HCT116 (cell line): Measurements from ENCODE around the gene NACC1.

Experiments
- EGR1 ChIP-seq: IDR thresholded peaks from 2 replicates; pipeline ENCODE4 v1.6.1; 2012; ENCODE audit warnings: low read depth
- EZH2 ChIP-seq: fragments of 200-600 bp; sonication (generic); IDR thresholded peaks from 2 replicates; pipeline ENCODE4 v1.6.1; 2017; ENCODE audit warnings: antibody characterized with exemption, mixed run types
- EZH2phosphoT487 ChIP-seq: fragments of 200-600 bp; IDR thresholded peaks from 2 replicates; pipeline ENCODE4 v1.6.1; 2018; ENCODE audit warnings: antibody characterized with exemption, borderline replicate concordance
- POLR2A ChIP-seq: IDR thresholded peaks from 2 replicates; pipeline ENCODE4 v1.7.0; 2011; ENCODE audit warnings: borderline replicate concordance; ENCODE audit not compliant: insufficient read depth, insufficient read length; ENCODE audit errors: extremely low read depth
- POLR2AphosphoS5 ChIP-seq: IDR thresholded peaks from 2 replicates; pipeline ENCODE4 v1.6.1; 2011; ENCODE audit warnings: mild to moderate bottlenecking, low read depth, low read length, moderate library complexity
- RAD21 ChIP-seq: IDR thresholded peaks from 2 replicates; pipeline ENCODE4 v1.6.1; 2012; ENCODE audit warnings: low read depth, mild to moderate bottlenecking
- SP1 ChIP-seq: IDR thresholded peaks from 2 replicates; pipeline ENCODE4 v1.6.1; 2012; ENCODE audit warnings: low read depth
- TCF7L2 ChIP-seq: IDR thresholded peaks from 2 replicates; pipeline ENCODE4 v1.7.0; 2011; ENCODE audit warnings: borderline replicate concordance, inconsistent platforms; ENCODE audit not compliant: insufficient read depth, insufficient read length; ENCODE audit errors: extremely low read depth
- YY1 ChIP-seq: IDR thresholded peaks from 2 replicates; pipeline ENCODE4 v1.6.1; 2011; ENCODE audit warnings: low read length, low read depth, moderate library complexity, mild to moderate bottlenecking; ENCODE audit not compliant: insufficient replicate concordance; ENCODE audit errors: extremely low read depth
- ZNF274 ChIP-seq: fragments of 200-500 bp; sonication (Bioruptor generic); IDR thresholded peaks from 2 replicates; pipeline ENCODE4 v1.6.1; 2014; ENCODE audit warnings: mild to moderate bottlenecking, low read depth, low read length, inconsistent platforms
- TF ChIP-seq, protein P1 (sequence below): IDR thresholded peaks from 2 replicates; pipeline ENCODE4 v1.6.1; 2012; ENCODE audit warnings: low read depth
- TF ChIP-seq, protein P2 (sequence below), 3 experiments: fragments of 200-600 bp in 1 of 3; sonication (generic) in 1 of 3; IDR thresholded peaks in 2 of 3; conservative IDR thresholded peaks in 1 of 3; 2 replicates each; pipeline ENCODE4 v1.5.1; 2012 to 2017; ENCODE audit warnings: low read depth in 2 of 3, low read length in 2 of 3, antibody characterized with exemption in 1 of 3, borderline replicate concordance in 1 of 3, control low read depth in 1 of 3, mild to moderate bottlenecking in 1 of 3, mixed read lengths in 1 of 3, mixed run types in 1 of 3, moderate library complexity in 1 of 3; ENCODE audit not compliant: insufficient read depth in 1 of 3
- TF ChIP-seq, protein P3 (sequence below): IDR thresholded peaks from 2 replicates; pipeline ENCODE4 v1.6.1; 2012
- TF ChIP-seq, protein P4 (sequence below): IDR thresholded peaks from 2 replicates; pipeline ENCODE4 v1.6.1; 2012

DNA sequence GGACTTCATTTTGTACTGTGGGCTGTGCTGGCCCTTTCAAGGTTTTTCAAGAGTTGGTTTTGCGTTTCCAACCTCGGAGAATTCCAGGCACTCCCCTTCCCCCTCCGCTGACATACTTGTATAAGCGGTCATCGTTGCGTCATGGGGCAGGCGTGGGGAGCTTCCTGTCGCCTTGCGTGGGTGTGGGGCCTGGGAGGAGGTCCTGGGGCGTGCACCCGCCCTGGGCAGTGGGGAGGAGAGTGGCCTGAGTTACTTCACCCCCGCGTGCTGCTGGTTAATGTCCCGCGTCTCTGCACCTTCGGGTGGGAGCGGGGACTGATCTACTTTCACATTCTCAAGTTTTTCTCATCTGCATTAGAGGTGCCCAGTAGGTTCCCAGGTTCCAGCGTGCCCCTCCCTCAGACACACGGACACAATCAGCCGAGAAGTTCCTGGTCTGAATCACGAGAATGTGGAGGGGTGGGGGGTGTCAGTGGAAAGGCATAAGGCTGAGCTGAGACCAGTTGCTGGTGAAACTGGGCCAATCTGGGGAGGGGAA, 36.2 kb downstream of the NACC1 start:
- TF ChIP-seq, protein P1, sequence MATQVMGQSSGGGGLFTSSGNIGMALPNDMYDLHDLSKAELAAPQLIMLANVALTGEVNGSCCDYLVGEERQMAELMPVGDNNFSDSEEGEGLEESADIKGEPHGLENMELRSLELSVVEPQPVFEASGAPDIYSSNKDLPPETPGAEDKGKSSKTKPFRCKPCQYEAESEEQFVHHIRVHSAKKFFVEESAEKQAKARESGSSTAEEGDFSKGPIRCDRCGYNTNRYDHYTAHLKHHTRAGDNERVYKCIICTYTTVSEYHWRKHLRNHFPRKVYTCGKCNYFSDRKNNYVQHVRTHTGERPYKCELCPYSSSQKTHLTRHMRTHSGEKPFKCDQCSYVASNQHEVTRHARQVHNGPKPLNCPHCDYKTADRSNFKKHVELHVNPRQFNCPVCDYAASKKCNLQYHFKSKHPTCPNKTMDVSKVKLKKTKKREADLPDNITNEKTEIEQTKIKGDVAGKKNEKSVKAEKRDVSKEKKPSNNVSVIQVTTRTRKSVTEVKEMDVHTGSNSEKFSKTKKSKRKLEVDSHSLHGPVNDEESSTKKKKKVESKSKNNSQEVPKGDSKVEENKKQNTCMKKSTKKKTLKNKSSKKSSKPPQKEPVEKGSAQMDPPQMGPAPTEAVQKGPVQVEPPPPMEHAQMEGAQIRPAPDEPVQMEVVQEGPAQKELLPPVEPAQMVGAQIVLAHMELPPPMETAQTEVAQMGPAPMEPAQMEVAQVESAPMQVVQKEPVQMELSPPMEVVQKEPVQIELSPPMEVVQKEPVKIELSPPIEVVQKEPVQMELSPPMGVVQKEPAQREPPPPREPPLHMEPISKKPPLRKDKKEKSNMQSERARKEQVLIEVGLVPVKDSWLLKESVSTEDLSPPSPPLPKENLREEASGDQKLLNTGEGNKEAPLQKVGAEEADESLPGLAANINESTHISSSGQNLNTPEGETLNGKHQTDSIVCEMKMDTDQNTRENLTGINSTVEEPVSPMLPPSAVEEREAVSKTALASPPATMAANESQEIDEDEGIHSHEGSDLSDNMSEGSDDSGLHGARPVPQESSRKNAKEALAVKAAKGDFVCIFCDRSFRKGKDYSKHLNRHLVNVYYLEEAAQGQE: no peak
- TF ChIP-seq ZNF274 (no peak), YY1 (no peak), POLR2AphosphoS5 (peak; percentile 12), POLR2A (peak; percentile 8), SP1 (no peak), TCF7L2 (no peak), RAD21 (no peak), EZH2phosphoT487 (no peak), EZH2 (no peak), EGR1 (no peak)
- TF ChIP-seq, protein P2, sequence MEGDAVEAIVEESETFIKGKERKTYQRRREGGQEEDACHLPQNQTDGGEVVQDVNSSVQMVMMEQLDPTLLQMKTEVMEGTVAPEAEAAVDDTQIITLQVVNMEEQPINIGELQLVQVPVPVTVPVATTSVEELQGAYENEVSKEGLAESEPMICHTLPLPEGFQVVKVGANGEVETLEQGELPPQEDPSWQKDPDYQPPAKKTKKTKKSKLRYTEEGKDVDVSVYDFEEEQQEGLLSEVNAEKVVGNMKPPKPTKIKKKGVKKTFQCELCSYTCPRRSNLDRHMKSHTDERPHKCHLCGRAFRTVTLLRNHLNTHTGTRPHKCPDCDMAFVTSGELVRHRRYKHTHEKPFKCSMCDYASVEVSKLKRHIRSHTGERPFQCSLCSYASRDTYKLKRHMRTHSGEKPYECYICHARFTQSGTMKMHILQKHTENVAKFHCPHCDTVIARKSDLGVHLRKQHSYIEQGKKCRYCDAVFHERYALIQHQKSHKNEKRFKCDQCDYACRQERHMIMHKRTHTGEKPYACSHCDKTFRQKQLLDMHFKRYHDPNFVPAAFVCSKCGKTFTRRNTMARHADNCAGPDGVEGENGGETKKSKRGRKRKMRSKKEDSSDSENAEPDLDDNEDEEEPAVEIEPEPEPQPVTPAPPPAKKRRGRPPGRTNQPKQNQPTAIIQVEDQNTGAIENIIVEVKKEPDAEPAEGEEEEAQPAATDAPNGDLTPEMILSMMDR (IDR thresholded peaks at IDR 0.05 in 2 of 3, conservative IDR thresholded peaks at IDR 0.05 in 1 of 3; ENCODE audit: borderline replicate concordance in 1 of 3, insufficient read depth in 1 of 3, low read depth in 2 of 3, low read length in 2 of 3): no peak
- TF ChIP-seq, protein P3, sequence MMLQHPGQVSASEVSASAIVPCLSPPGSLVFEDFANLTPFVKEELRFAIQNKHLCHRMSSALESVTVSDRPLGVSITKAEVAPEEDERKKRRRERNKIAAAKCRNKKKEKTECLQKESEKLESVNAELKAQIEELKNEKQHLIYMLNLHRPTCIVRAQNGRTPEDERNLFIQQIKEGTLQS: no peak
- TF ChIP-seq, protein P4, sequence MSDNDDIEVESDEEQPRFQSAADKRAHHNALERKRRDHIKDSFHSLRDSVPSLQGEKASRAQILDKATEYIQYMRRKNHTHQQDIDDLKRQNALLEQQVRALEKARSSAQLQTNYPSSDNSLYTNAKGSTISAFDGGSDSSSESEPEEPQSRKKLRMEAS: no peak
